Measurements from ENCODE around the gene CREG2. TPM values are rescaled to one million over a fixed set of nuclear protein-coding genes. Genes with fewer than 3 reads are reported as not detected.

CREG2 gene
- total RNA-seq, 1 donor from 2014 or later: 0.26 TPM

DNA sequence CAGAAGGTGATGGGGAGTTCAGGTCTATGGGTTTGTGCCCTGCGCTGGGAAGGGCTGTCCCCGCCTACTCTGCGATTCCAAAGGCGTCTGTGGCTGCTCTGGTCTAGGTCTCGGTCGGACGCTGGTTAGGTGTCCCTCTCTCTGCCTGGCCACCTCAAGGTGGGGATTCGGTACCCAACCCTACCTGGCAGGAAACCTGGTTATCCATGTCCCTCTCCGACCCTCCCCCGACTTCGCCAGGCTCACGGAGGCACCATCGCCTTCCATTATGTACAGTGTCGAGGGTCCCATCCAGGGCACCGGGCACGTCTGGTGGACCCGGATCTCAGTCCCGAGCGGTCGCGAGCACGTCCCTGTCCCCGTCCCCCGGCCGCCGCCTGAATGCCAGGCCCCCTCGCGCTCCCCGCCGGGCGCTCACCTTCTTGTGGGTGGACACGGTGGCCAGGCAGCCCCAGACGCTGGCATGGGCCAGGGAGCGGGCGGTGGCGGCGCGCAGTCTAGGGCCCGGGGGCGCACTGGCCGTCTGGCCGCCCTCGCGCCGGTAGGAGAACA, 628 bp downstream of the CREG2 start:
- no peaks in the 10 kb centered on the region for H3K27me3 ChIP-seq (ENCODE audit: control insufficient read depth, insufficient read depth, low read length)
- FAIRE-seq: no peak

DNA sequence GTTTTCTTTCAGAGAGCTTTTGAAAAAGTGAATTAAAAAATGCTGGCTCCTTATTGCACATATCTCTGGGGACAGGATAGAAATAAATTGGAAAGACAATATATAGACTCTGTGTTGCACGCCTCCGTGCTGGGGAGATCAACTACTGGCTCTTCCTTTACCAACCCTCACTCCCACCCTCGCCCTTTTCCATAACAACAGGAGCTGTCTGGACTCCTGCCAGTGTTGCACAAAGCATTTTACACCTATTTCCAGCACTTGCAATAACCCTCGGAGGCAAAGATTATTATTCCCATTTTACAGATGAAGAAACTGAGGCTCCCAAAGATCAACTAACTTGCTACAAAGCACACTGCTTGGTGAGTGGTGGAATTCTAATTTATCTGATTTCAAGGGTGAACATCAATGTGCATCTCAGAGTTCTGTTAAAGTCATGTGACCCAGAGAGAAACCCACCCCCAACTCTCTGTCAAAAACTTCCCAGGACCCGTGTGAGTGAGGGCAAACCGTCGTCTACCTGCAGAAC, 4.2 kb downstream of the CREG2 start:
- no peaks in the 10 kb centered on the region for H3K36me3 ChIP-seq (ENCODE audit: control insufficient read depth, insufficient read depth, low read length)
- no peak for DNase-seq (ENCODE audit: low read depth)
- TF ChIP-seq, protein P1, sequence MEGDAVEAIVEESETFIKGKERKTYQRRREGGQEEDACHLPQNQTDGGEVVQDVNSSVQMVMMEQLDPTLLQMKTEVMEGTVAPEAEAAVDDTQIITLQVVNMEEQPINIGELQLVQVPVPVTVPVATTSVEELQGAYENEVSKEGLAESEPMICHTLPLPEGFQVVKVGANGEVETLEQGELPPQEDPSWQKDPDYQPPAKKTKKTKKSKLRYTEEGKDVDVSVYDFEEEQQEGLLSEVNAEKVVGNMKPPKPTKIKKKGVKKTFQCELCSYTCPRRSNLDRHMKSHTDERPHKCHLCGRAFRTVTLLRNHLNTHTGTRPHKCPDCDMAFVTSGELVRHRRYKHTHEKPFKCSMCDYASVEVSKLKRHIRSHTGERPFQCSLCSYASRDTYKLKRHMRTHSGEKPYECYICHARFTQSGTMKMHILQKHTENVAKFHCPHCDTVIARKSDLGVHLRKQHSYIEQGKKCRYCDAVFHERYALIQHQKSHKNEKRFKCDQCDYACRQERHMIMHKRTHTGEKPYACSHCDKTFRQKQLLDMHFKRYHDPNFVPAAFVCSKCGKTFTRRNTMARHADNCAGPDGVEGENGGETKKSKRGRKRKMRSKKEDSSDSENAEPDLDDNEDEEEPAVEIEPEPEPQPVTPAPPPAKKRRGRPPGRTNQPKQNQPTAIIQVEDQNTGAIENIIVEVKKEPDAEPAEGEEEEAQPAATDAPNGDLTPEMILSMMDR (IDR thresholded peaks at IDR 0.05; ENCODE audit: insufficient read depth, low read length, severe bottlenecking): no peak
- no peak for FAIRE-seq
- H3K27me3 ChIP-seq (ENCODE audit: control insufficient read depth, insufficient read depth, low read length): no peaks in the 10 kb centered on the region
- H3K4me3 ChIP-seq (ENCODE audit: low read depth, low read length): no peak overlapping the region

More for the DNA sequence above, 628 bp downstream of the CREG2 start:
- no peaks in the 10 kb centered on the region for H3K36me3 ChIP-seq (ENCODE audit: control insufficient read depth, insufficient read depth, low read length)
- no peak for DNase-seq (ENCODE audit: low read depth)
- TF ChIP-seq, protein P1 (IDR thresholded peaks at IDR 0.05; ENCODE audit: insufficient read depth, low read length, severe bottlenecking): no peak
- H3K4me3 ChIP-seq (ENCODE audit: low read depth, low read length): peak overlapping the region; percentile 36

DNA sequence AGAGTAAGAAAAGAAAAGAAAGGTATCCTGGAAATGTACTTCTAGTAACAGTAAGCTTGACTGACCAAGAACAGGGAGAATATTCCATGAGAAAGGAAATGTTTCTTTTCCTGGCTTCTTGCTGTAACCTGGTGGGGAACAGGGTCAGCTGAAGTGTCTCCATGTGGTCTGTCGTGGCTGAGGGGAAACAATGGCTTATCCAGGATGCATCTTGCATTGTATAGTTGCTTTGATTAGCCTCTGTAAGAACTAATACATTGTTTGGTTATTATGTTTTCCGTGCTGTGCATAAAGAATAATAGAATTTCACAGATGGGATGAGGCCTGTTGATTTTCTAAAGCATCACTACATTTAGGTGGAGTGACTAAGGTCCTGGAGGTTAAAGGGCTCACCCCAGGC, 4.9 kb downstream of the CREG2 start:
- FAIRE-seq (no peak), DNase-seq (ENCODE audit: low read depth) (no peak)
- Histone ChIP-seq H3K36me3 (ENCODE audit: control insufficient read depth, insufficient read depth, low read length) (no peaks in the 10 kb centered on the region), H3K27me3 (ENCODE audit: control insufficient read depth, insufficient read depth, low read length) (no peaks in the 10 kb centered on the region), H3K4me3 (ENCODE audit: low read depth, low read length) (no peak overlapping the region)
- TF ChIP-seq, protein P1 (IDR thresholded peaks at IDR 0.05; ENCODE audit: insufficient read depth, low read length, severe bottlenecking): no peak

DNA sequence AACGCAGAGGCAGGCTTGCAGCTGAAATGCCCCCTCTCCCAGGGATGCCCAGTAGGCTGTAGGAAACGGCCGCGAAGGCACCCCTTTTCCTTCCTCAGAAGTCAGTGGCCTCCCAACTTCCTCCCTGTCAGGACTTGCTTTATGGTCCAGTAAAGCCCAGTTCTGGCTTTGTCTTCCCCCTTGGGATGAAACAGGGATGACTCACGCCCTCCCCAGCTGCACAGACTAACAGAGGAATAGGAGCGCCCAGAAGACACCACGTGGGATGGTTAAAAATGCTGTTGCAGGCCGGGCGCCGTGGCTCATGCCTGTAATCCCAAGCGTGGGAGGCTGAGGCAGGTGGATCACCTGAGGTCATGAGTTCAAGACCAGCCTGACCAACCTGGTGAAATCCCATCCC, 6.9 kb downstream of the CREG2 start:
- TF ChIP-seq, protein P1 (IDR thresholded peaks at IDR 0.05; ENCODE audit: insufficient read depth, low read length, severe bottlenecking): no peak
- DNase-seq (ENCODE audit: low read depth): peak; percentile 93

DNA sequence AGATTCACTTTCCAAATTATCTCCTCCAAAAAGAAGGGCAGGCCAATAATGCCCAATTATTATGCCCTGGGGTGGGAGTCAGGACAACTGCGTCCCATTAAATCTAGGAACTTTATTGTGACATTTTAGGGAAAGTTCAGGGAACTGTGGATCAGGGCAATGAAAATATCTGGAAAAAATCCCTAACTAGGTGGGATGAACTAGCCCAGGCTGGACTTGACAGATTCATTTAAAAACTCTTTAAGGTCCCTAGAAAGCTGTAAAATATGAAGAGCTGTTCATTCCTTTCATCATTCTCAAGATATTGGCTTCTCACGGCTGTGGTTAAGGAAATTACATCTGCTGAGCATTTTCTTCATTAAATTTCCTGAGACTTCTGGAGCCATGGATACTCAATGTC, 8.2 kb downstream of the CREG2 start:
- no peak for FAIRE-seq
- Histone ChIP-seq H3K4me3 (ENCODE audit: low read depth, low read length) (no peak overlapping the region), H3K27me3 (ENCODE audit: control insufficient read depth, insufficient read depth, low read length) (no peaks in the 10 kb centered on the region), H3K36me3 (ENCODE audit: control insufficient read depth, insufficient read depth, low read length) (no peaks in the 10 kb centered on the region)
- no peak for DNase-seq (ENCODE audit: low read depth)
- TF ChIP-seq, protein P1 (IDR thresholded peaks at IDR 0.05; ENCODE audit: insufficient read depth, low read length, severe bottlenecking): no peak

More for the DNA sequence above, 6.9 kb downstream of the CREG2 start:
- Histone ChIP-seq H3K4me3 (ENCODE audit: low read depth, low read length) (no peak overlapping the region), H3K27me3 (ENCODE audit: control insufficient read depth, insufficient read depth, low read length) (no peaks in the 10 kb centered on the region), H3K36me3 (ENCODE audit: control insufficient read depth, insufficient read depth, low read length) (no peaks in the 10 kb centered on the region)
- FAIRE-seq: no peak

DNA sequence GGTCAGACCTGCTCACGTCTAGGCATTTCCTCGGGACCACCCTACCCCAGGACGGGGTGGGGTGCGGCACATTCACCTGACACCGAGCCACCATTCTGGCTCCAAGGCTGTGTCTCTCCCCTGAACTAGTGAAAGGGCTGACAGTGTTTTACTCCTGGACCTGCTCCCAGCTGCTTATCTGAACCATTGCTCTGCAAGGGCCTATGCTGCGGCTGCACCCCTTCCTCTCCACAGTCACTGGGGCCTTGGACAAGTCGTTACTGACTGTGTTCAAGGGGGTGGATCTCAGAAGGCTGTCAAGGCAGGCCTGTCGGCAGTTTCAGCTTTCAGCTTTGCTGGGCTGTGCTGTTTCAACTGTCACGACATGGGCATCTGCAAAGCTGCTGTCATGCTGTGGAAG, 11.7 kb downstream of the CREG2 start:
- FAIRE-seq (no peak), DNase-seq (ENCODE audit: low read depth) (no peak)
- Histone ChIP-seq H3K27me3 (ENCODE audit: control insufficient read depth, insufficient read depth, low read length) (no peaks in the 10 kb centered on the region), H3K4me3 (ENCODE audit: low read depth, low read length) (no peak overlapping the region), H3K36me3 (ENCODE audit: control insufficient read depth, insufficient read depth, low read length) (no peaks in the 10 kb centered on the region)
- TF ChIP-seq, protein P1 (IDR thresholded peaks at IDR 0.05; ENCODE audit: insufficient read depth, low read length, severe bottlenecking): no peak

All from bronchial epithelial cell (primary cell).